HS-27A (cell line): ENCODE data around the gene USP53.
"Not testable (repeated sequence)": the region's sequence is repeated elsewhere in the genome, so short reads cannot be mapped to it uniquely, and the experiment has no call there.

Source experiments
- DNase-seq: peaks from one replicate; pipeline ENCODE4 v3.0.0-alpha.2; 2012; ENCODE audit warnings: low read depth, missing footprints

Gene USP53

GRCh38 chr4:119271361-119272085 lies 59.0 kb downstream of the USP53 start:
- DNase-seq, result no peak

GRCh38 chr4:119279541-119279940 lies 67.0 kb downstream of the USP53 start:
- DNase-seq, result not testable (repeated sequence)

DNA sequence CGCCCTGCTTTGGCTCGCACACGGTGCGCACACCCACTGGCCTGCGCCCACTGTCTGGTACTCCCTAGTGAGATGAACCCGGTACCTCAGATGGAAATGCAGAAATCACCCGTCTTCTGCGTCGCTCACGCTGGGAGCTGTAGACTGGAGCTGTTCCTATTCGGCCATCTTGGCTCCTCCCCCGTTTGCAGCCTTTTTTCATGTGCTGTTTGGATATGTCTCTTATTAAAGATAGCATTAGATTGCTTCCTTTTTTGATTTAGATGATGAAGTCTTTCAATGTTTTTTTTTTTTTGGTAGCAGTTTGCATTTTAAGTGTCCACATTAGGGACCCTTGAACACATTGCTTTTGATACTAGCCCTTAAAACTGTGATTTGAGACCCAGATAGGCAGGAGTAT lies 67.4 kb downstream of the USP53 start:
- DNase-seq, result not testable (repeated sequence)

- no peak for DNase-seq
Observed at GRCh38 chr4:119281393-119281792, 68.9 kb downstream of the USP53 start.

DNA sequence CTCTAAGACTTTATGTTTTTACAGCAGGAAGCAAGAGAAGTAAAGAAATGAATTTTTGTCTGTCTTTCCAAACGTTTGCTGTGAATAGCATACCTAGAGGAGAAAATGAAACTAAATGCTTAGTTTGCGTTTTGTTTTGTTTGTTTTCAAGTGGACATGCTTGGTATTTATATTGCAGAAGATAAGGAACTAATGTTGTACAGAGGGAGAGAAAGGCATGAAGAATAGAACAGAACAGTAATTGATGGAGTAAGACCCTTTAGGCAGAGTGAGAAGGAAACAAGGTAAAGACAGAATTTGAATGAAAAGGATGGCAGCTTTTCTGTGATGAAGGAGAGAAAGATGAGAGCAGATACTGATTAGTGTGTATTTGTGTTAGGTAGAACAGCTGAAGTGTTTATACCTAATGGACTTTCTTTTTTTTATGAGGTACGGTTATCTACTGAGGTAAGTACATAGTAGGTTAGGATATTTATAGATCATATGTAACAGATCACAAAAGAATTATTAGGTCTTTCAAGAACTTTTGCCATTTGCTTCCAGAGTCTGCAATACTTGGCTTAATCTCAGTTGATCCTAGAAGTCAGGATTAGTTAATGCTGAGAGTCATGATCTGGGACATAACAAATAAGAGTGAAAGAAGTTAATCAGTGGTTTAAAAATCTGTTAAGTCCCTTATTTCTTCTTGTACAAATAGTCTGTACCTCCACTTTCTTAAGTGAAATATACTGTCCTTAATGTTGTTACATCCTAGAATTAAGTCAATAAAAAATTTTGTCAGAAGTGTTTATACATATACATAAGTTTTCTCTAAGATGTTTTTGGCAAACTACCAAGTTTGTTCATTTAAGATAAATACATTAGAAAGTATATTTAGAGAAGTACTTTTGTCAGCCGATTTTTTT lies 72.6 kb downstream of the USP53 start:
- no peak for DNase-seq

DNA sequence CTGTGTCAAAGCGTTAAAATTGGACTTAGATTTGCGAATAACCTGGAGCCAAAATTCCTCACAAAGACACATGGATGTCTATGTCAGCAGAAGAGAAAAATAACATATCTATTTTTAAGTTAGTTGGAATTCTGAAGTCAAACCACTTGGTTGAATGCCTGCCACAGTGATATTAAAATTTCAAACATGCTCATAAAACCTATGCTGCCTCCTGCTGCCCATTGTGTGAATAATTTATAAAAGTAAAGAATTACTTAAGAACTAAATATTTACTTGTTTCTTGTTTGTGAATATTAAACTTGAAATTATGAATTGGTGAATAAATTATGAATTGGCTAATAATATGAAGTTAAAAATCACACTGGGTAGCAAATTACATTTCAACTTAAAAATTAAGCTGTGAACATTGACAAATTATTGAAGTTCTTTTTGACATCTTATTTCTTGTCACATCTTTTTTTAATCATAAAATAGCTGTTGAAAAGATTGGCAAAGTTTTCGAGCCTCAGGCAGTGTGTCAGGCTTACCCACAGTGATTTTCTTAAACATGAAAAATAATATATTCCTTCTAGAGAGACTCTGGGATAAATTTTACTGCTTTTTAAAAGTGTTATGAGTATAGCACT lies 74.0 kb downstream of the USP53 start:
- DNase-seq, result peak; percentile 36

- DNase-seq, result no peak
Observed at GRCh38 chr4:119289313-119289712, 76.8 kb downstream of the USP53 start.

GRCh38 chr4:119290598-119290997 lies 78.1 kb downstream of the USP53 start:
- DNase-seq, result no peak

DNA sequence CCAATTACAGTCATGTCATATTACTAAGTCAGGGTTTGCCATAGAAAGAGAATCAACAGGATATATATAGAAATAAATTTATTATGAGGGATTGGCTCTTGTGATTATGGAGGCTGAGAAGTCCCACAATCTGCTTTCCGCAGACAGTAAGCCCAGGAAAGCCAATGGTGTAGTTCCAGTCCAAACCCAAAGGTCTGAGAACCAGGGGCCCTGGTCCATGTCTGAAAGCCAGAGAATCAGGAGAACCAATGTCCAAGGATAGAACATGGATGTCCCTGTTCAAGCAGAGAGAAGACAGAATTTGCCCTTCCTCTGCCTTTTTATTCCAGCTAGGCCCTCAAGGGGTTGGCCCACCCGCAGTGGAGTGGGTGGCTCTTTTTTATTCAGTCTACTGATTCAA lies 83.8 kb downstream of the USP53 start:
- DNase-seq, result no peak

- no peak for DNase-seq
Observed at GRCh38 chr4:119297795-119298194, 85.3 kb downstream of the USP53 start.

GRCh38 chr4:119299260-119299671 lies 86.8 kb downstream of the USP53 start:
- no peak for DNase-seq

DNA sequence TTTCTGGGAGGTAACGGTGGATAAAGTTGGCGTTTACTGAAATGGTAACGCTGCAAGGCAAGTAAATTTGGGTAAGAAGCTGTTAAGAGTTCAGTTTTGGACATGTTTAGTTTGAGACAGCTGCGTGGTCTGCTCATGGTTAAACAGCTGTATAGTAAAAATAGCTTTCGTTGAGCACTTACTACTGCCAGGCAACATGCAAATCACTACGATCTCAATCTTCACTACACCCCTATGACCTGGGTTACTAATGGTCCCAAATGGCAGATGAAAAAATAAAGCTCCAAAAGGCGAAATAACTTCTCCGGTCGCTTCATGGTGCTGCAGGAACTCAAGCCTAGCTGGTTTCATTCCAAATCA lies 87.2 kb downstream of the USP53 start:
- DNase-seq, result no peak

- DNase-seq, result peak; percentile 75
Observed at GRCh38 chr4:119300101-119300978, 87.8 kb downstream of the USP53 start.

DNA sequence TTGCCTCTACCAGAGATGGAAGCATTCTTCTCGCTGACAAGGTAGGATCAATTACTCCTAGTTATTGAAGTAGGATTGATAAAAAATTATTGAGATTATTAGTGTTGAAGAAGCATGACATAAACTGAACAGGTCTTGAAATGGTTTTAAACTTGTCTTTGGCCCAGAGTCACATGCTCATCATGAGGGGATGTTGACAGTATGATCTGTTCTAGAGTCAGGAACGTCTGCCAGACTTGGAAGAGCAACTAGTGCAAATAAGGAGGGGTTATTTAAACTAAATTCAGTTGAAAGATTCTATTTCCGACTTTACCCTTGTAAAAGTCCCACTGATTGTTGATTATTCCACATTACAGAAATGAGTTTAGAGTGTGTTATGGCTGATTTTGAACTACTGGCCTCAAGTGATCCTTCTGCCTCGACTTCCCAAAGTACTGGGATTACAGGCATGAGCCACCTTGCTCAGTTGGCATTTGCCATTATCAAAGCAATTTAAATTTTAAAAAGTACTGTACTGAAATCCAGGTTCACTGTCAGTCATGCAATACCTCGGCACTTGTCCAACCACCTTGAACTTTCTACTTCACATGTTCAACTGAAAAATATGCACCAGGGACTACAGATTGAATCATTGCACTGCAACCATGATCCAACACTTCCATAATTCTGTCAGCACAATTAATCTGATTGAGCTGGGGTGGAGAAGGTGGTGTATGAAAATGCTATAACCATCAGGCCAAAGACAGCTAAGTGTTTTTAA lies 89.7 kb downstream of the USP53 start:
- no peak for DNase-seq

DNA sequence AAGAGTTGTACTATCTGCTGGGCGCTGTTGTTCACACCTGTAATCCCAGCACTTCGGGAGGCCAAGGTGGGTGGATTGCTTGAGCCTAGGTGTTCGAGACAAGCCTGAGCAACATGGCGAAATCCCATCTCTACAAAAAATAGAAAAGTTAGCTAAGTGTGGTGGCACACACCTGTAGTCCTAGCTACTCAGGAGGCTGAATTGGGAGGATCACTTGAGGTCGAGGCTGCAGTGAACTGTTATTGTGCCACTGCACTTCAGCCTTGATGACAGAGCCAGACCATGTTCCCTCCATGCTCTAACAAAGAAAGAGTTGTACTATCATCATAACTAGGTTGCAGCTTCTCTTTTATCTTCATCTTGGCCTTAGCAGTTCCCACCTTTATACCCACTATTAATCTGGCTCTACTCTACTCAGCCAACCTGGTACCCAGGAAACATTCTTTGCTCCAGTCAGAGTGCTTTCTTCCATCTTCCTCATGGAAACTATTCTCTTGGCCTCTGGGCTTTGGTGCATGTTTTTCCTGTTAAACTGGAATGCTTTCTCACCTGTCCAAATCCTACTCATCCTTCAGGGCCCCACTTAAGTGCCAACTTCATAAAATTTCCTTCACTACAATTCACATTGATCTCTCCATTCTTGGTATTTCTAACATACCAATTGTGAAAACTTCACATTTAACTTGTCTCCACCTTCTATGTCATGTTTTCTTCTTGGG lies 91.2 kb downstream of the USP53 start:
- DNase-seq, result no peak

GRCh38 chr4:119304431-119304830 lies 91.9 kb downstream of the USP53 start:
- DNase-seq, result no peak

GRCh38 chr4:119307606-119308005 lies 95.1 kb downstream of the USP53 start:
- no peak for DNase-seq

- no peak for DNase-seq
Observed at GRCh38 chr4:119310826-119311225, 98.3 kb downstream of the USP53 start.

- no peak for DNase-seq
Observed at GRCh38 chr4:119313237-119313636, 100.7 kb downstream of the USP53 start.

DNA sequence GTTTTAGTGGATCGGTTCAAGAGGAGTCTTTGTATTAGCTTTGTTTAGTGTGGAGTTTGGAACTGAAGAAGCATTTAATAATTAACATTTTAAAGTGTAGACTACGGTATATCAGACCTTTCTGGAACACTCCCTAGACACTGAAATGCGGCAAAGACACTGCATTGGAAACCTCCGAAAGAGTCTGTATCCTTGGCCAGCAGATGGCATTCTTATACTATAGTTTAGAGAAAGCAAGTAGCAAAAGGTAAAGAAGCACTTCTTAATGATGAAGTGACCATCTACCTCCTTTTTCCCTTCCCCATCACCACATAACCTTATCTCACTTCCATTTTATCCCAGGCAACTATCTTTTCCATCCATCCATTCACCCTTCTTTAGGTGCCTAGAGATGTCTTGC lies 101.8 kb downstream of the USP53 start:
- DNase-seq, result no peak
